Measurements from ENCODE around the gene OR5P2. TPM values are rescaled to one million over a fixed set of nuclear protein-coding genes. Genes with fewer than 3 reads are reported as not detected.
"Not testable (repeated sequence)": the region's sequence is repeated elsewhere in the genome, so short reads cannot be mapped to it uniquely, and the experiment has no call there.

Gene OR5P2
- total RNA-seq, 2 experiments from 2014 or later = not detected

GRCh38 chr11:7830740-7831139 lies 34.0 kb upstream of the OR5P2 start, which contains the start of gene OR5P3:
Gene OR5P3, minus strand, starts transcription at chr11:7830840.
- no peak for DNase-seq (ENCODE audit: low spot score)
- Histone ChIP-seq H3K36me3 (ENCODE audit: insufficient read depth, low read length) (no peaks in the 10 kb centered on the region), H3K4me3 (ENCODE audit: low read depth, low read length, poor library complexity, severe bottlenecking) (no peak within 1 kb of the TSS), H3K4me1 (ENCODE audit: insufficient read depth, low read length, poor library complexity, severe bottlenecking) (no peaks in the 10 kb centered on the region), H3K4me2 (ENCODE audit: low read length) (no peak within 1 kb of the TSS), H3K79me2 (ENCODE audit: insufficient read depth, low read depth, low read length) (no peaks in the 10 kb centered on the region), H2AFZ (ENCODE audit: low read length) (no peak within 1 kb of the TSS), H3K27ac (ENCODE audit: low read depth, low read length, poor library complexity, severe bottlenecking) (no peak within 1 kb of the TSS), H4K20me1 (ENCODE audit: insufficient read depth, low read length) (no peaks in the 10 kb centered on the region), H3K9me2 (ENCODE audit: insufficient read depth, low read length) (no peaks in the 10 kb centered on the region), H3K9me3 (ENCODE audit: low read length) (no peaks in the 10 kb centered on the region; the same call in 1 of the 2 replicates)
- BruUV-seq (replicated peaks) = no TSS peak
- intact Hi-C loops (cut with micrococcal nuclease; ENCODE audit: unreplicated experiment) = no loop called here
- TF ChIP-seq CTCF (conservative IDR thresholded peaks at IDR 0.05; ENCODE audit: low read length) = no peak
- TF ChIP-seq EZH2phosphoT487 (IDR thresholded peaks at IDR 0.05; ENCODE audit: borderline replicate concordance, low read depth, low read length) = no peak
- ChIA-PET CTCF (ENCODE audit: unreplicated experiment) (no interaction called here), POLR2A (no interaction called here)

- no peaks in the 10 kb centered on the region for H3K9me2 ChIP-seq (ENCODE audit: insufficient read depth, low read length)
- intact Hi-C loops (cut with micrococcal nuclease; ENCODE audit: unreplicated experiment) = no loop called here
- no peak overlapping the region for H3K27ac ChIP-seq (ENCODE audit: low read depth, low read length, poor library complexity, severe bottlenecking)
- DNase-seq (ENCODE audit: low spot score) = no peak
- H2AFZ ChIP-seq (ENCODE audit: low read length) = no peak overlapping the region
- H4K20me1 ChIP-seq (ENCODE audit: insufficient read depth, low read length) = no peaks in the 10 kb centered on the region
- no peaks in the 10 kb centered on the region; the same call in 1 of the 2 replicates for H3K9me3 ChIP-seq (ENCODE audit: low read length)
- H3K4me3 ChIP-seq (ENCODE audit: low read depth, low read length, poor library complexity, severe bottlenecking) = no peak overlapping the region
- POLR2A ChIA-PET = no interaction called here
- H3K79me2 ChIP-seq (ENCODE audit: insufficient read depth, low read depth, low read length) = no peaks in the 10 kb centered on the region
- H3K4me2 ChIP-seq (ENCODE audit: low read length) = no peak overlapping the region
- CTCF ChIA-PET (ENCODE audit: unreplicated experiment) = no interaction called here
- H3K4me1 ChIP-seq (ENCODE audit: insufficient read depth, low read length, poor library complexity, severe bottlenecking) = no peaks in the 10 kb centered on the region
- no peak for TF ChIP-seq CTCF (conservative IDR thresholded peaks at IDR 0.05; ENCODE audit: low read length)
- TF ChIP-seq EZH2phosphoT487 (IDR thresholded peaks at IDR 0.05; ENCODE audit: borderline replicate concordance, low read depth, low read length) = no peak
- BruUV-seq (replicated peaks) = no TSS peak
- no peaks in the 10 kb centered on the region for H3K36me3 ChIP-seq (ENCODE audit: insufficient read depth, low read length)
Measured at GRCh38 chr11:7826324-7826723, 29.6 kb upstream of the OR5P2 start.

- H3K79me2 ChIP-seq (ENCODE audit: insufficient read depth, low read depth, low read length); DNase-seq (ENCODE audit: low spot score); H3K4me3 ChIP-seq (ENCODE audit: low read depth, low read length, poor library complexity, severe bottlenecking); intact Hi-C loops (cut with micrococcal nuclease; ENCODE audit: unreplicated experiment); H4K20me1 ChIP-seq (ENCODE audit: insufficient read depth, low read length); BruUV-seq (replicated peaks); POLR2A ChIA-PET; H3K4me2 ChIP-seq (ENCODE audit: low read length); H3K4me1 ChIP-seq (ENCODE audit: insufficient read depth, low read length, poor library complexity, severe bottlenecking); H3K36me3 ChIP-seq (ENCODE audit: insufficient read depth, low read length); CTCF ChIA-PET (ENCODE audit: unreplicated experiment); H3K9me3 ChIP-seq (ENCODE audit: low read length); H2AFZ ChIP-seq (ENCODE audit: low read length); H3K27ac ChIP-seq (ENCODE audit: low read depth, low read length, poor library complexity, severe bottlenecking); H3K9me2 ChIP-seq (ENCODE audit: insufficient read depth, low read length): not testable (repeated sequence)
Measured at GRCh38 chr11:7820417-7820816, 23.7 kb upstream of the OR5P2 start.

- H3K4me1 ChIP-seq (ENCODE audit: insufficient read depth, low read length, poor library complexity, severe bottlenecking); BruUV-seq (replicated peaks); H3K9me3 ChIP-seq (ENCODE audit: low read length); H3K9me2 ChIP-seq (ENCODE audit: insufficient read depth, low read length); CTCF ChIA-PET (ENCODE audit: unreplicated experiment); H3K79me2 ChIP-seq (ENCODE audit: insufficient read depth, low read depth, low read length); H3K27ac ChIP-seq (ENCODE audit: low read depth, low read length, poor library complexity, severe bottlenecking); DNase-seq (ENCODE audit: low spot score); H3K4me2 ChIP-seq (ENCODE audit: low read length); intact Hi-C loops (cut with micrococcal nuclease; ENCODE audit: unreplicated experiment); H3K4me3 ChIP-seq (ENCODE audit: low read depth, low read length, poor library complexity, severe bottlenecking); POLR2A ChIA-PET; H3K36me3 ChIP-seq (ENCODE audit: insufficient read depth, low read length); H2AFZ ChIP-seq (ENCODE audit: low read length); H4K20me1 ChIP-seq (ENCODE audit: insufficient read depth, low read length): not testable (repeated sequence)
Measured at GRCh38 chr11:7814897-7815296, 18.2 kb upstream of the OR5P2 start.

- intact Hi-C loops (cut with micrococcal nuclease; ENCODE audit: unreplicated experiment); CTCF ChIA-PET (ENCODE audit: unreplicated experiment): not testable (repeated sequence)
Measured at GRCh38 chr11:7810301-7810700, 13.6 kb upstream of the OR5P2 start.

More at GRCh38 chr11:7810301-7810700, 13.6 kb upstream of the OR5P2 start:
- BruUV-seq (replicated peaks); H3K36me3 ChIP-seq (ENCODE audit: insufficient read depth, low read length); H3K79me2 ChIP-seq (ENCODE audit: insufficient read depth, low read depth, low read length); DNase-seq (ENCODE audit: low spot score); H3K9me2 ChIP-seq (ENCODE audit: insufficient read depth, low read length); H2AFZ ChIP-seq (ENCODE audit: low read length); POLR2A ChIA-PET; H3K4me3 ChIP-seq (ENCODE audit: low read depth, low read length, poor library complexity, severe bottlenecking); H3K9me3 ChIP-seq (ENCODE audit: low read length); H3K4me2 ChIP-seq (ENCODE audit: low read length); H3K4me1 ChIP-seq (ENCODE audit: insufficient read depth, low read length, poor library complexity, severe bottlenecking); H3K27ac ChIP-seq (ENCODE audit: low read depth, low read length, poor library complexity, severe bottlenecking); H4K20me1 ChIP-seq (ENCODE audit: insufficient read depth, low read length): not testable (repeated sequence)

Measured in OCI-LY7 (cell line).